Neuron (in vitro differentiated cells): ENCODE data around the gene MAGEE1.

Experiments used
- H2AFZ ChIP-seq: one replicate; pipeline ENCODE4 v1.6.1; 2013; ENCODE audit warnings: low read depth, mild to moderate bottlenecking, inconsistent platforms, low read length, moderate library complexity
- H3K27me3 ChIP-seq: one replicate; pipeline ENCODE4 v1.6.1; 2013; ENCODE audit warnings: low read length; ENCODE audit not compliant: insufficient read depth
- H3K36me3 ChIP-seq: one replicate; pipeline ENCODE4 v1.6.1; 2013; ENCODE audit warnings: low read length; ENCODE audit not compliant: insufficient read depth
- H3K4me1 ChIP-seq: one replicate; pipeline ENCODE4 v1.6.1; 2013; ENCODE audit warnings: low read length; ENCODE audit not compliant: insufficient read depth
- H3K4me3 ChIP-seq: 2 replicates; pipeline ENCODE4 v1.5.1; 2013; ENCODE audit warnings: mild to moderate bottlenecking, low read length, moderate library complexity
- H3K9me3 ChIP-seq: one replicate; pipeline ENCODE4 v1.6.1; 2013; ENCODE audit warnings: low read length

Gene MAGEE1

GRCh38 chrX:76427560-76428242, at the start of gene MAGEE1:
Gene MAGEE1 (plus strand): TSS chrX:76427710. CDS start chrX:76427931, 221 bp downstream.
- Histone ChIP-seq H3K9me3 (no peaks in the 10 kb centered on the region), H3K36me3 (no peaks in the 10 kb centered on the region), H3K4me1 (peaks cover 7% of the 10 kb centered on the region), H3K4me3 (peak within 1 kb of the TSS; percentile 96), H3K27me3 (peaks cover 2% of the 10 kb centered on the region), H2AFZ (peak within 1 kb of the TSS; percentile 89)

GRCh38 chrX:76398970-76399369, 28.5 kb upstream of the MAGEE1 start:
- Histone ChIP-seq H3K27me3 (no peaks in the 10 kb centered on the region), H3K4me1 (no peaks in the 10 kb centered on the region), H2AFZ (no peak overlapping the region), H3K36me3 (no peaks in the 10 kb centered on the region), H3K9me3 (no peaks in the 10 kb centered on the region), H3K4me3 (no peak overlapping the region)

- no peaks in the 10 kb centered on the region for H3K27me3 ChIP-seq
- H2AFZ ChIP-seq: no peak overlapping the region
- no peaks in the 10 kb centered on the region for H3K9me3 ChIP-seq
- no peaks in the 10 kb centered on the region for H3K36me3 ChIP-seq
- no peak overlapping the region for H3K4me3 ChIP-seq
- H3K4me1 ChIP-seq: no peaks in the 10 kb centered on the region
Observed at GRCh38 chrX:76407795-76408194, 19.7 kb upstream of the MAGEE1 start.

- no peaks in the 10 kb centered on the region for H3K9me3 ChIP-seq
- H2AFZ ChIP-seq: no peak overlapping the region
Observed at GRCh38 chrX:76420237-76420636, 7.3 kb upstream of the MAGEE1 start.

GRCh38 chrX:76428243-76429130, 977 bp downstream of the MAGEE1 start:
- no peaks in the 10 kb centered on the region for H3K9me3 ChIP-seq
- peaks cover 7% of the 10 kb centered on the region for H3K4me1 ChIP-seq
- H3K27me3 ChIP-seq: peaks cover 2% of the 10 kb centered on the region
- peak overlapping the region; percentile 96 for H3K4me3 ChIP-seq
- H2AFZ ChIP-seq: peak overlapping the region; percentile 89
- H3K36me3 ChIP-seq: no peaks in the 10 kb centered on the region

More at GRCh38 chrX:76420237-76420636, 7.3 kb upstream of the MAGEE1 start:
- Histone ChIP-seq H3K36me3 (no peaks in the 10 kb centered on the region), H3K4me1 (no peaks in the 10 kb centered on the region), H3K27me3 (no peaks in the 10 kb centered on the region), H3K4me3 (no peak overlapping the region)

GRCh38 chrX:76433219-76433618, 5.7 kb downstream of the MAGEE1 start:
- Histone ChIP-seq H3K9me3 (no peaks in the 10 kb centered on the region), H3K36me3 (no peaks in the 10 kb centered on the region), H3K4me1 (peaks cover 7% of the 10 kb centered on the region)

GRCh38 chrX:76434103-76434741, 6.7 kb downstream of the MAGEE1 start:
- no peaks in the 10 kb centered on the region for H3K9me3 ChIP-seq
- H3K4me3 ChIP-seq: no peak overlapping the region
- H3K4me1 ChIP-seq: no peaks in the 10 kb centered on the region
- H3K27me3 ChIP-seq: no peaks in the 10 kb centered on the region
- no peaks in the 10 kb centered on the region for H3K36me3 ChIP-seq
- H2AFZ ChIP-seq: no peak overlapping the region

More at GRCh38 chrX:76433219-76433618, 5.7 kb downstream of the MAGEE1 start:
- Histone ChIP-seq H3K4me3 (no peak overlapping the region), H2AFZ (no peak overlapping the region), H3K27me3 (peaks cover under 1% of the 10 kb centered on the region)

- no peak overlapping the region for H2AFZ ChIP-seq
- no peaks in the 10 kb centered on the region for H3K9me3 ChIP-seq
- H3K4me3 ChIP-seq: no peak overlapping the region
Observed at GRCh38 chrX:76439188-76439587, 11.7 kb downstream of the MAGEE1 start.

GRCh38 chrX:76453737-76454406, 26.4 kb downstream of the MAGEE1 start:
- no peak overlapping the region for H3K4me3 ChIP-seq
- no peaks in the 10 kb centered on the region for H3K27me3 ChIP-seq
- no peaks in the 10 kb centered on the region for H3K9me3 ChIP-seq
- H3K36me3 ChIP-seq: no peaks in the 10 kb centered on the region
- H2AFZ ChIP-seq: no peak overlapping the region
- H3K4me1 ChIP-seq: no peaks in the 10 kb centered on the region

More at GRCh38 chrX:76439188-76439587, 11.7 kb downstream of the MAGEE1 start:
- H3K4me1 ChIP-seq: no peaks in the 10 kb centered on the region
- no peaks in the 10 kb centered on the region for H3K36me3 ChIP-seq
- no peaks in the 10 kb centered on the region for H3K27me3 ChIP-seq

- Histone ChIP-seq H3K27me3 (no peaks in the 10 kb centered on the region), H2AFZ (no peak overlapping the region), H3K4me1 (no peaks in the 10 kb centered on the region), H3K36me3 (no peaks in the 10 kb centered on the region), H3K4me3 (no peak overlapping the region), H3K9me3 (no peaks in the 10 kb centered on the region)
Observed at GRCh38 chrX:76454456-76454927, 27.0 kb downstream of the MAGEE1 start.

- H3K4me3 ChIP-seq: no peak overlapping the region
- H2AFZ ChIP-seq: no peak overlapping the region
- no peaks in the 10 kb centered on the region for H3K27me3 ChIP-seq
- H3K36me3 ChIP-seq: no peaks in the 10 kb centered on the region
- no peaks in the 10 kb centered on the region for H3K4me1 ChIP-seq
- H3K9me3 ChIP-seq: no peaks in the 10 kb centered on the region
Observed at GRCh38 chrX:76477353-76477752, 49.8 kb downstream of the MAGEE1 start.
